ENCODE results near the gene SYNPO. TPM values are rescaled to one million over a fixed set of nuclear protein-coding genes. Genes with fewer than 3 reads are reported as not detected.

Gene SYNPO
- total RNA-seq, 1 donor from 2014 or later = 179 TPM

Other genes with a start within 250 kb of the SYNPO start
- 989 TPM for gene CD74, start 227.8 kb upstream of the SYNPO start, total RNA-seq
- 1,412 TPM for gene RPS14, start 190.9 kb upstream of the SYNPO start, total RNA-seq
- gene NDST1, start 132.5 kb upstream of the SYNPO start, total RNA-seq = 109 TPM
- 17.9 TPM for gene MYOZ3, start 20.6 kb downstream of the SYNPO start, total RNA-seq
- gene RBM22, start 60.4 kb downstream of the SYNPO start, total RNA-seq = 49.0 TPM
- 69.4 TPM for gene DCTN4, start 118.4 kb downstream of the SYNPO start, total RNA-seq
- 20.4 TPM for gene SMIM3, start 138.1 kb downstream of the SYNPO start, total RNA-seq
- gene IRGM, start 205.9 kb downstream of the SYNPO start, total RNA-seq = not detected